DLD1 (cell line): ENCODE measurements around the gene CYTL1.
"Not testable (repeated sequence)": the region's sequence is repeated elsewhere in the genome, so short reads cannot be mapped to it uniquely, and the experiment has no call there.

ENCODE experiments used
- in situ Hi-C: cut with HindIII; loops from 2 replicates; pipeline ENCODE4 v1.10.0; 2017; ENCODE audit warnings: low sequenced_read_pairs

Gene CYTL1

DNA sequence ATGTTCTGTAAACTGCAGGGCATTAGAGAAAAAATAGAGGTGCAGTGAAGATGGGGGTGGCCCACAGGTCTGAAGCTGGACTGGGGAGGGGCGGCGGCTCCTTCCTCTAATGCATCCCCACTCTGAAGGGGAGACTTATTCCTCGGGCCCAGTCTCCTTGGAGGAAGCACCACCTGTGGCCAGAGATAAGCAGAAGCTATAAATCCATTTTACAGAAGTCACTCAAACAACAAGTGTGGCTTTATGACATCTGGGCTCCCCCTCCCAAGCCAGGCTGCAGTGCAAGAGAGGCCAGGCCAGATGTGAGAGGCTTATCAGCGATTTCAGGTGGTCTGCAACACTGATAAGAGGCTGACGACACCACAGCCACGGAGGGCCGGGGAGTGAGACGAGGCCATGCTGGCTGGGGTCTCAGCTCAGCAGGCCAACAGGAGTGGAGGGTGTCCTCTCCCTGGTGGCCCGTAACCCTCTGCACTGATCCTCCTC, 15.8 kb downstream of the CYTL1 start:
- in situ Hi-C loops = no loop called here

DNA sequence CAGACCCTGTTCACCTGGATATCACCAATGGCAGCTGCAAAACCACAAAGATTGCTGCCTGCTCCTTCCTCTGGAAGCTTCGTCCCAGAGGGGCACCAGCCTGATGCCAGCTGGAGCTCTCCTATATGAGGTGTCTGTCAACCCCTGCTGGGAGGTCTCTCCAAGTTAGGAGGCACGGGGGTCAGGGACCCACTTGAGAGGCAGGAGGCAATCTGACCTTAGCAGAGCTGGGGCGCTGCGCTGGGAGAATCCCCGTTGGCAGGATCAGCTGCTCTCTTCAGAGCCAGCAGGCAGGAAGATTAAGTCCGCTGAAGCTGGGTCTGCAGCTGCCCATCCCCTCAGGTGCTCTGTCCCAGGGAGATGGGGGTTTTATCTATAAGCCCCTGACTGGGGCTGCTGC, 17.6 kb downstream of the CYTL1 start:
- in situ Hi-C loops = not testable (repeated sequence)

DNA sequence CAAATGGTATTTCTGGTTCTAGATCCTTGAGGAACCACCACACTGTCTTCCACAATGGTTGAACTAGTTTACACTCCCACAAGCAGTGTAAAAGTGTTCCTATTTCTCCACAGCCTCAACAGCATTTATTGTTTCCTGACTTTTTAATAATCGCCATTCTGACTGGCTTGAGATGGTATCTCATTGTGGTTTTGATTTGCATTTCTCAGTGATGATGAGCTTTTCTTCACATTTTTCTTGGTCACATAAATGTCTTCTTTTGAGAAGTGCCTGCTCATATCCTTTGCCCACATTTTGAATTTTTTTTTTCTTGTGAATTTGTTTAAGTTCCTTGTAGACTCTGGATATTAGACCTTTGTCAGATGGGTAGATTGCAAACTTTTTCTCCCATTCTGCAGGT, 22.3 kb downstream of the CYTL1 start:
- in situ Hi-C loops = not testable (repeated sequence)

DNA sequence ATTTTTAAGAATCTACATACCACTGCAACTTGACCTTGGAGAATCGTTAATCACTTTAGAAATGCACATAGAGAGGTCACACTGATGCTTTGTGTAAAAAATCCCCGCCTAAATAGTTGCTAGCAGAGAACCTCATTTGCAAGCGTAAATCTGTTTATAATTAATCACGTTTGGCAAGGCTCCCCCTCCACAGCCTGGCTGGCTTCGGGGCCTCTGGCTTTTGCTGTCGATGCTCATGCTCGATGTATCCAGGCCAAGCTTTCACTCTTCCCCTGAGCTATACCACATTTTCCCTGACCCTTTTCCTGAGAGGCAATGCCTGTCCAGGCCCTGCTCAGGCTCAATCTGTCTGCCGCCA, 23.4 kb downstream of the CYTL1 start:
- in situ Hi-C loops = no loop called here

DNA sequence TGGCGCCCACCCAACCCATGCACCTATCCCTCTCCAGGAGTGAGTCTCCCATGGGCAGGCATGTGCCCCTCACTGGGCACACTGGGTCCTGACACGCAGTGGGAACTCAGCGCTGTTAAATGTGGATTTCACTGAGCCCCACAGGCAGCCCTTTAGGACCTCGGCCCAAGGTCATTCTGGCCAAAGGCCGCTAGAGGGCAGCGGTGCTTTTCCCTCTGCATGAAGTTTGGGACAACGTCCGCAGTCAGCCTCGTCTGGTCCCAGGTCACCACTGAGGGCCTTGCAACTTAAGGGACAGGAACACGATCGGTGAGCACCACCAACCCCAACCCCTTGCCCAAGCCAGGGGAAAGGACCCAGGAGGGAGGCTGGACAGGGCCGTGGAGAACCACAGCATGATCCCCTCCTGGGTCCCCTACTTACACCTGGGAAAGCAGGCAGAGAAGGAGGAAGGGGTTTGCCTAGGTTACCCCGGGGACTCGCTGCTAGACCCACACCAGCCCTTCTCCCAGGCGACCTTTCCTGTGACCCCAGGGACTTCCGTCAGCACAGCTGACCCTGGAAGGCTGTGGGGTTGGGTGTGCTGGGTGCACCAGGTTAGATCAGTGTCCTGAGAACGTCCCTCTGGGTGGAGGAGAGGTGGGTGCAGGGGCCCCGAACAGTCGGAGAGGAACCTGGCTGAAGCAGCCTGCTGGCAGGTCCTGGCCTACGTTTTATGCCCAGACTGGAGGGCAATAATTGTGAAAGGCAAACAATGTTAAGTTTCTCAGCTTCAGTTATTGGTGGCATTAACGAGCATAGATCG, 24.0 kb downstream of the CYTL1 start:
- in situ Hi-C loops = no loop called here

DNA sequence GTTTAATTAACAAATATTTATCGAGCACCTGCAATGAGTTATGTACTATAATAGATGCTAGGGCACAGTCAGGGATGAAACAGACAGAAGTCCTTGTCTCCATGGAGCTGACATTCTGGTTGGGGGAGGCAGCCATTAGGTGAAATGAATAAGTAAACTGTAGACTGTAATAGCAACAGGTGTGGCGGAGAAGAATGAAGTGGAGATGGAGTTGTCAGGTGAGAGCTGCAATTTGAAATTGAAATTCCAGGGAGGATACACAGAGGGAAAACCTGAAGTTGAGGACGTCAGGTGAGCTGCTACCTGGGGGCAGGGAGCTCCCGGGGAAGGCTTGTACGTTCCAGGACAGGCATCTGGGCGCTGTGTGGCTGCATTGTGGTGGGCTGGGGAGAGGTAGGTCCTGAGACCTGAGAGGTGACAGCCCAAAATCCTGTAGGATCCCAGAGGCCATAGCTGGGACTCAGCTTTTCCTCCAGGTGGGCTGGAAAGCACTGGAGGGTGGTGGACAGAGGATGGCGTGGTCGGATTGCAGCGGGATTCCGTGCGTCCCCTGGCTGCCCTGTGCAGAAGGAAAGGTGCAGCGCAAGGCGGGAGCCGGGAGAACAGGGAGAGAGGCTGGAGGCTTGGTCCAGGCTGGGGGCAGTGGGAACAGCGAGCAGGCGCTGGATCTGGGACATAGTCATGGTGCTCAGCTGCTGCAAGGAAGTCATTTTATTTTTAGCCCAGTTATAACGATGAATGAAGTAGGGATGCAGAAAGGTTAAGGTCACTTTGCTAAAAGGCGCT, 24.8 kb downstream of the CYTL1 start:
- in situ Hi-C loops = no loop called here

DNA sequence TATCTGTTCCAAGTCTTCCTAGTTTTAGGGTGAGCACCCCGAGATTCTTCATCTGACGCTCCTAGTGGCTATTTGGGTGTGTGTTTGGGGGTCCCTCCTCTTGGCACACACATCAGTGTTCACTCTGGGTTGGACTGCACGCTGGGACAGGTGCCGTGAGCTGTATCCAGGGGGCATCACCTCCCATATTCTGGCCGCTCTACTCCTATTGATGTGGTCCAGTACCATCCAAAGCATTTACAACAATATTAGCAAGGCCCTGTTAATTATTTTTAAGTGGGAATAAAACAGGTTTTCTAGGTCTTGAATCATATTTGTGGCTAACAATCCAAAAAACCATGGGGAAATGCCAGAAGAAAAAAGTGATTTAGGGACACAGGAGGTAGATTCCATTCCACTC, 26.4 kb downstream of the CYTL1 start:
- in situ Hi-C loops = no loop called here

DNA sequence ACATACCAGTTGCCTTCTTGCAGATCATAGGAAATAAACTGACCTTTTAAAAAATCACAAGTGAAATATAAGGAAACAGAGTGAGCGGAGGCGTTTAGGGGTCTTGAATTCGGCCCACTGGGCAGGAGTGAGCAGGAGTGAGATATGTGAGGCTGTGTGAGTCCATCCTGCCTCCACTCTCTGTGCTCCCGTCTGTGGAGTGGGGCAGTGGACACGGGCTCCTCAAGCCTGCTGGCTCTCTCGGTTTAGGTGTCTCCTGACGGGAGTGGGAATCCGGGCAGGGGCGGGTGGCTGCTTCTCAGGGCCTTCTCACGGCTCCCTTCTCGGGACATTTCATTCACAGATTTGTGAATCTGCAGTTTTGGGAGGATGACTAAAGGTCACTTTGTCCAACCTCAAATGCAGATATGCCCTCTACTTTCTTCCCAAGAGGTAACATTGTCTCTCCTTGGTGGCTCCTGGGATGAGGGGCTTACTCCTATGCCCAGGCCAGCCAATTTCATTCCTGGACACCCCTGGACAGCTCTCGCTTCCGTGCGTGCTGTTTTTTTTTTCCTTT, 27.6 kb downstream of the CYTL1 start:
- in situ Hi-C loops = no loop called here

DNA sequence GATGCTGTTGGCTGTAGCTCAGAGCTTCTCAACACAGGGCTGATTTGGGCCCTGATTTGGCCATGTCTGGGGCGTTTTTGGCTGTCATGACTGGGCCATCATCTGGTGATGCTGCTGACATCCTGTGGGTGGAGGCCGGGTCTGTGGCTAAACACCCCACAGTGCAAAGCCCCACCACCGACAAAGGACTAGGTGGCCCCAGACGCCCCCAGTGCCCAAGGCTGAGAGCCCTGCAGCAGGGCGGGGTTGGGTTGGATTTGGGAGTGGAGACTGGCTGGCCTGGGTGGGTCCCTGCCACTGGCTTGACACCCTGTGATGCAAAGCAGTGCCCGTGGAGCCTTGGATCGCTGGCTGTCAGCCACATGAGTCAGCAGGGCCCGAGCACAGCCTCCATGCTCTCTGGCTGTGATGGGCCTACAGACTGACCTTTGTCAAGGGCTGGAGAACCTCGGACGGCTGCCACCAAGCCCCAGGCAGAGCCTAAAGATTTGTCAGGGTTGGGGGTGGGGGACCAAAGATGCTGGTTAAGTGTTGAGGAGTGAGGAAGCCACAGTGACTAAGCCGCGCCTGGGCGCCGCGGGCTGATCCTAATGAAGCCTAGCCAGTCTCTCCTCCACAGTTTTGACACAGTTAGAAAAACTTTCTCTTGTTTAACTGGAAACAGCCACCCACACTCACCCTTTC, 28.3 kb downstream of the CYTL1 start:
- in situ Hi-C loops = no loop called here

DNA sequence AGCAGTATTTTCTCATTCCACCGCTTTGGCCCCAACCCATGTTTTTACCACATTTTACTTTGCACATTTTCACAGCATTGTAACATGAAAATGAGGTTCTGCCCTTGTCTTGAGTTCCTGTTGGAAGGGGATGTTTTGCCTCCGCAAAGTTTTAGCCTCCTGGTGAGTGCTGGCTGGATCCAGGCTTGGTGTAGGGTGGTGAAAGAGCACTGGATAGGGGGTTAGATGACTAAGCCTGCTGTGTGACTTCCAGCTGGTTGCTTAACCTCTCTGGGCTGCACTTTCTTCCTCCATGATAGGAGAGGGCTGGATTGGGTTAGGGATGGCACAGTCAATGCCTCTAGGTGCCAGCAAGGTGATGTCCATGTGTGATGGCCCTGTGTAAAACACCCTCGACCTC, 28.9 kb downstream of the CYTL1 start:
- in situ Hi-C loops = no loop called here

DNA sequence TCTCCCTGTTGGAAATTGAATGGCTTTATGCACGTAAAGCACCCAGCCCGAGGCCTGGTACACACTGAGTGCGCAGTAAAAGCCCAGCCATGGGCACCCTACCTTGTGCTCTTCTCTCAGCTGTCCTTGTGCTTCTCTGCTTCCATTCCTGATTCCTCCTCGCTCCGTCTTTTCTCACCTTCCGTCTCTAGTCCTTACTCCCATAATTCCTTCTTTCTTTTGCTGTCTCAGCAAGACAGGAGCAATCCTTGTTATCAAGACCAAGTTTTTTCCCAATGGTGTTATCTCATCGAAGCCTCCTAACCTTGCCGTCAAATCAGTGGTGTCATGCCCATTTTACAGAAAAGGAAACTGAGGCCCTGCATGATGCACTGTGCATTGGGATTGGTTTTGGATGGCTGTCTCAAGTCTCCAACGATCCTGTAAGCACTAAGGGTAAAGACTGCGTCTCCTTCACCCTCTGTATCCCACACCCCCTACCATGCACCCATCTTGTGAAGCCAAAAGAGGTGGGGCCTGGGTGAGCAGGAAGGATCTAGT, 30.1 kb downstream of the CYTL1 start:
- in situ Hi-C loops = no loop called here

DNA sequence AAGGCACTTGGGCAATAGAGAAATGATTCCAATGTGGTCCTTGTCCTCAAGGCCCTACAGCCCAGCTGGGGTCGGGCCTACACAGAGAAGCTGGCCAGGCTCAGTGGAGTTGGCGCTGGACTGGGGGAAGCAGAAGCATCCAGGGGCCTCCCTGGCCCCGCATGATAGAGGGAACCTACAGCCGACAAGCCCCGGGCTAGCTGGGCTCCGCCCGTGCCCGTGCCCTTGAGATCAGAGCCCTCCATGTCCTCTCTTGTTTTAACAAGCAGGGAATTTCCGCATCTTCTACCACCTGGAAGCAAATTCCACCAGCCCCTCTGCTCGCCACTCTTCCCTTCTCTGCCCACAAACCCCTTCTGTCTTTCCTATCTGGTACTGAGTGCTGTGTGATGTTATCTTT, 31.6 kb downstream of the CYTL1 start:
- in situ Hi-C loops = no loop called here

DNA sequence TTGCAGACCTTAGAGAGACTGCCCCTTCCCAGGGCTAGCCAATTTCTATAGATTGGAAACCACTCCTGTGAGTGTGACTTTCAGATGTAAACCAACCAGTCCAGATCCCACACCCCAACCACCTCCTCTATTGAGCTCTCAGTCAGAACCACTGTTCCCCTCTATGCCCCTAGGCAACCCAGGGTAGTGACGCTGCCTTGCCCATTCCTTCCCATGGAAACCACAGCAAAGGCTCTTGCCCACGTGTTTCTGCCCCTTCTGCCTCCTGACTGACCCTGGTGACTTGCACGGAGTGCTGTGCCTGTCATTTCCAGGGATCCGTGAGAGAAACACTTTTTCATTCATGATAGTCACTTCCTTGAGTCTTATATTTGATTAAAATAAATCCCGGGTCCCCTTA, 32.4 kb downstream of the CYTL1 start:
- in situ Hi-C loops = no loop called here

DNA sequence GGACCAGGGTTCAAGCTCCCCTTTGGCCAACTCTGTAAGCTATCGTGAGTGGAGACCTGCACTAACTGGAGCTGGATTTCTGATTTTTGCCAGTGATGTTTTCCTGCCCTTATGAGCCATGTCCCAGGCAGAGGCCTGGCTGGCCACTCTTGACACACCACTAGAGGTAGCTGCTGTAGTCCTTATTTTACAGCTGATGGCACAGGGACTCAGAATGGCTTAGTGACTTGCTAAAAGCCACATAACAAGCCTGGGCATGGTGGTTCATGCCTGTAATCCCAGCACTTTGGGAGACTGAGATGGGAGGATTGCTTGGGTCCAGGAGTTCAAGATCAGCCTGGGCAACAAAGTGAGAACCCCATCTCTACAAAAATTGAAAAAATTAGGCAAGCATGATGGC, 33.4 kb downstream of the CYTL1 start:
- in situ Hi-C loops = no loop called here

DNA sequence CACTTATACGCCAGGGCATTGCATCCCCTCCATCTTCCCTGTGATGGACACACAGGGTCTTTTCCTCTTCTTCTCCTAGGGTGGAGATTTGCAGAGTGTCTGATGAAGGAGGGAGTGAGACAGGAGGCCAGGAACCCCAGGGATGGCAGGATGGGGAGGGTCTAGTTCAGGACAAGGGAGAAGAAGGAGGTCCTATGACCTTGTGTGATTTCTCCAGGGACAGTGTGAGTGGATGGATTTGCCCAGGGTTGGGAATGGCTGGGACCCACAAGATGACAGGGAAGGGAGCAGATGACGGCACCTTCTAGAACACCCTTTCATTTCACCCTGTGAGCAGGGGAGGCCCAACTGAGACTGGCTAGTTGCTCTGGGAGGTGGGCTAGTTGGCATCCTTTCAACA, 34.2 kb downstream of the CYTL1 start:
- in situ Hi-C loops = no loop called here

DNA sequence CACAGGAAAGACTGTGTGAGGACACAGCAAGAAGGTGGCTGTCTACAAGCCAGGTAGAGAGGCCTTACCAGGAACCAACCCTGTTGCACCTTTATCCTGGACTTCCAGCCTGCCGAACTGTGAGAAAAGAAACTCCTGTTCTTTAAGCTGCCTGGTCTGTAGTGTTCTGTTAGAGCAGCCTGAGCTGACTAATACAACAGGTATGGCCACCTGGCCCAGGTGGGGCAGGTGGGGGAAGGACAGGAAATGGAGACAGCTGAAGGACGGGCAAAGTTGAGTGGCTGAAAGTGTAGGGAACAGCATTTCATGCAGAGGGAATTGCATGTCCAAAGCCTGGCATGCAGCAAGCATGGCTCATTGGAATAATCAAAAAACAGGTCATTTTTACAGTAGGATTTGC, 35.1 kb downstream of the CYTL1 start:
- in situ Hi-C loops = no loop called here

DNA sequence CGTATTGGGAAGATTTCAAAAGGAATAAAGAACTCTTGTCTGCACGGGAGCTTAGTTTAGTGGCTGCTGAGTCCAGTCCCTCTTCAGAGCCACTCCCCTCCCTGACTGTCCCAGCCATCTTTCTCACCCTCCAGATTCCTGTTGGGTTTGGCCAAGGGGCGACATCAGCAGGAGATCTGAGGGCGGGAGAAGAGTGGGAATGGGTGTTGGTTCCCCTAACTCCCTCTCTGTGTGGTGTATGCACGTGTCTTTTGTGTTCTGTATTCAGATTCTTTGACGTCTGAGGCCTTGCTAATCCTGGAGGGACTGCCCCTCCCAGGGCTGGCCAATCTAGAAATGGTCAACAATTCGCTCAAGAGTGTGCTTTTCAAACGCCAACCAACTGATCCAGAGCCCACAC, 37.4 kb downstream of the CYTL1 start:
- in situ Hi-C loops = no loop called here

DNA sequence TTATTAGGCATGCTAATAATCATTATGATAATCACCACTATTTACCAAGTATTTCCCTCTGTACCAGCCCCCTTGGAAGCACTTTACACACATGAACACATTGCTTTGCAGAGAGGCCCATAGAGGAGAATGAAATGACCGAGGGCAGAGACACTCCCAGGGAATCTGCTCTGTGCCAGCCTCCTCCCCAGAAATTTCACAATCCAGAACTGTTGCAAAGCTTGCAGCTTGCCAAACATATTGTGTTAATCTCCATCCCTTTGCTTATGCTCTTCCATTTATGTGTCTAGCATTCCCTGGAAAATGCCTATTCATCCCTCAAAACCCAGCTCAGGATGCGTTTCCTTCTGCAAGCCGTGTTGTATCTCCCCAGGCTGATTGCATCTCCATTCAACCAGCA, 37.8 kb downstream of the CYTL1 start:
- in situ Hi-C loops = no loop called here

DNA sequence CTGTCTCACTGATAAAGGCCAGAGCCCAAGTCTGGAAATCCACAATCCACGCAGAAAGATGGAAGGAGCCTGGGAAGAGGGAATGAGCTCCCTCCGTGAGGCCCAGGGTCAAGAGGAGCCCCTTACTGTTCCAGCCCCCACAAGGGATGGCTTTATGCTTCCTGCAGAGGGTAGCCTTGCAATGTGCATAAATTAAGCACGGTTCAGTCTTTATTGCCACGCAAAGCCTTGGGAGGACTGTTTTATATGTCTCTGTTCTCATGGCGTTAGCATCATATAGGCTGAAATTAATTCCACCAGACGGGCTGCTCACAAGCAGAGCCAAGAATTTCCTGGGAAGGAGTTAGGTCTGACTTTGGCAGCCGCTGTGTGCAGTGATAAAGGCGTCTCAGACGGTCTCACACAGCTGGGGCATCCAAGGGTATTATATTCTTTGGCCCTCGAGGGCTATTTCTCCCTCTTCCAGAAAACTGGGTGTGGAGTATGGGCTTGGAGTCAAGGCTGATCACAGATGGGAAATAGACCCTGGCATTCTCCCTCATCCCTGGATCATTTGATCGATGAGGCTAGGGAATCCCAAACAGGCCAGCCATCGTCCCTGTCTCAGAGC, 38.5 kb downstream of the CYTL1 start:
- in situ Hi-C loops = no loop called here

DNA sequence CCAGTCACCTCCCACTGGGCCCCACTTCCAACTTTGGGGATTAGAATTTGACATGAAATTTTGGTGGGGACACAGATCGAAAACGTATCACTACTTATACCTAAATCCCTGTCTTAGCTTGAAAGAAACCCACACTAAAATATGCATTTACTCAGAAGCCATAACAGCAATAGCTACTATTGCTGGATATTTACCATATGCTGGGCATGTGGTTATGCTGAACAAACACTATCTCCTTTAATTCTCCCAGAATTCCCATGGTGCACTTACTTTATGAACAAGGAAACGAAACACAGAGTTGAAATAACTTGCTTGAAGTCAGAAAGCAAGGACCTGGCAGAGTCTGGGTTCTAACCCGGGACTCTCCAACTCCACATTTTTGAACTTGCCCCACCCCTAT, 39.3 kb downstream of the CYTL1 start:
- in situ Hi-C loops = no loop called here

DNA sequence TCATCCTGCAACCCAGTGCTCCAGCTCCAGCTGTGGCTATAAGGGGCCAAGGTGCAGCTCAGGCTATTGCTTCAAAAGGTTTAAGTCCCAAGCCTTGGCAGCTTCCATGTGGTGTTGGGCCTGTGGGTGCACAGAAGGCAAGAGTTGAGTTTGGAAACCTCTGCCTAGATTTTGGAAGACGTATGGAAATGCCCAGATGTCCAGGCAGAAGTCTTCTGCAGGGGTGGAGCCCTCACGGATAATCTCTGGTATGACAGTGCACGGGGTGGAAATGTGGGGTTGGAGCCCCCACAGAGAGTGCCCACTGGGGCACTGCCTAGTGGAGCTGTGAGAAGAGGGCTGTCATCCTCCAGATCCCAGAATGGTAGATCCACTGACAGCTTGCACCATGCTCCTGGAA, 44.5 kb downstream of the CYTL1 start:
- in situ Hi-C loops = no loop called here
